NCI-H1048 (cell line): ENCODE measurements around the gene DCBLD1.
"Not testable (repeated sequence)": the region's sequence is repeated elsewhere in the genome, so short reads cannot be mapped to it uniquely, and the experiment has no call there.

Experiments
- DNase-seq: peaks from one replicate; lab custom pipeline; 2025; lab: John Stamatoyannopoulos, UW

The DCBLD1 gene

GRCh38 chr6:117482240-117483003 is at the start of gene DCBLD1:
DCBLD1 (plus strand) TSS chr6:117482674; CDS start chr6:117482782, 108 bp downstream.
- no peak for DNase-seq

- no peak for DNase-seq
These were observed 41.6 kb upstream of the DCBLD1 start for GRCh38 chr6:117440706-117441525.

- DNase-seq: no peak
These were observed 40.6 kb upstream of the DCBLD1 start for GRCh38 chr6:117441824-117442264.

GRCh38 chr6:117442313-117442712 is 40.2 kb upstream of the DCBLD1 start:
- DNase-seq: not testable (repeated sequence)

- no peak for DNase-seq
These were observed 37.9 kb upstream of the DCBLD1 start for GRCh38 chr6:117444600-117444999.

GRCh38 chr6:117446861-117447260 is 35.6 kb upstream of the DCBLD1 start:
- no peak for DNase-seq

GRCh38 chr6:117448011-117448410 is 34.5 kb upstream of the DCBLD1 start:
- peak; percentile 21 for DNase-seq

GRCh38 chr6:117448732-117449485 is 33.6 kb upstream of the DCBLD1 start:
- no peak for DNase-seq

GRCh38 chr6:117449549-117450439 is 32.7 kb upstream of the DCBLD1 start:
- DNase-seq: peak; percentile 20

GRCh38 chr6:117451671-117452070 is 30.8 kb upstream of the DCBLD1 start:
- no peak for DNase-seq

GRCh38 chr6:117456250-117456649 is 26.2 kb upstream of the DCBLD1 start:
- DNase-seq: no peak

- no peak for DNase-seq
These were observed 25.5 kb upstream of the DCBLD1 start for GRCh38 chr6:117456998-117457397.

GRCh38 chr6:117459204-117459944 is 23.1 kb upstream of the DCBLD1 start:
- no peak for DNase-seq

GRCh38 chr6:117463762-117464665 is 18.5 kb upstream of the DCBLD1 start:
- no peak for DNase-seq

- DNase-seq: no peak
These were observed 17.8 kb upstream of the DCBLD1 start for GRCh38 chr6:117464700-117465099.

- DNase-seq: no peak
These were observed 16.8 kb upstream of the DCBLD1 start for GRCh38 chr6:117465691-117466090.

- DNase-seq: no peak
These were observed 14.6 kb upstream of the DCBLD1 start for GRCh38 chr6:117467876-117468275.

GRCh38 chr6:117468527-117468926 is 13.9 kb upstream of the DCBLD1 start:
- DNase-seq: not testable (repeated sequence)

- no peak for DNase-seq
These were observed 13.1 kb upstream of the DCBLD1 start for GRCh38 chr6:117469356-117469755.

GRCh38 chr6:117469791-117470190 is 12.7 kb upstream of the DCBLD1 start:
- no peak for DNase-seq
